HEK293 (cell line): ENCODE measurements around the gene TSBP1.

Experiments used
- CTCF ChIP-seq: fragments of 450-650 bp; formaldehyde crosslinking; IDR thresholded peaks from 2 replicates; pipeline ENCODE4 v1.5.1; 2016; ENCODE audit warnings: missing biosample characterization, missing genetic modification characterization
- REST ChIP-seq: fragments of 450-650 bp; formaldehyde crosslinking; IDR thresholded peaks from 2 replicates; pipeline ENCODE4 v1.5.1; 2016; ENCODE audit warnings: missing biosample characterization, missing genetic modification characterization
- YY1 ChIP-seq: fragments of 450-650 bp; formaldehyde crosslinking; IDR thresholded peaks from 2 replicates; pipeline ENCODE4 v1.5.1; 2018; ENCODE audit warnings: missing biosample characterization, missing genetic modification characterization
- ZBTB20 ChIP-seq: fragments of 450-650 bp; formaldehyde crosslinking; IDR thresholded peaks from 2 replicates; pipeline ENCODE4 v1.5.1; 2016; ENCODE audit warnings: missing biosample characterization, missing genetic modification characterization
- ZNF211 ChIP-seq: fragments of 450-650 bp; formaldehyde crosslinking; IDR thresholded peaks from 2 replicates; pipeline ENCODE4 v1.5.1; 2016; ENCODE audit warnings: low read depth, missing biosample characterization, missing genetic modification characterization
- ZNF24 ChIP-seq: fragments of 450-650 bp; formaldehyde crosslinking; IDR thresholded peaks from 2 replicates; pipeline ENCODE4 v1.5.1; 2016; ENCODE audit warnings: missing biosample characterization, missing genetic modification characterization
- ZNF274 ChIP-seq, 2 experiments: fragments of 200-500 bp in 1 of 2; fragments of 450-650 bp in 1 of 2; sonication (Bioruptor generic) in 1 of 2; formaldehyde crosslinking in 1 of 2; IDR thresholded peaks; 2 replicates each; pipeline versions ENCODE4 v1.5.1 to v1.6.1; 2014 to 2016; ENCODE audit warnings: borderline replicate concordance in 1 of 2, inconsistent platforms in 1 of 2, low read length in 1 of 2, missing biosample characterization in 1 of 2, missing genetic modification characterization in 1 of 2
- ZNF280D ChIP-seq: fragments of 450-650 bp; formaldehyde crosslinking; IDR thresholded peaks from 2 replicates; pipeline ENCODE4 v1.5.1; 2016; ENCODE audit warnings: missing biosample characterization, missing genetic modification characterization
- ZNF302 ChIP-seq: fragments of 450-650 bp; formaldehyde crosslinking; IDR thresholded peaks from 2 replicates; pipeline ENCODE4 v1.5.1; 2016; ENCODE audit warnings: missing biosample characterization, missing genetic modification characterization, low read depth
- ZNF701 ChIP-seq: fragments of 450-650 bp; formaldehyde crosslinking; IDR thresholded peaks from 2 replicates; pipeline ENCODE4 v1.5.1; 2016; ENCODE audit warnings: missing biosample characterization, missing genetic modification characterization
- ZNF704 ChIP-seq: fragments of 450-650 bp; formaldehyde crosslinking; IDR thresholded peaks from 2 replicates; pipeline ENCODE4 v1.5.1; 2016; ENCODE audit warnings: missing biosample characterization, missing genetic modification characterization

- TF ChIP-seq ZNF280D (tag by site-specific recombination) = no peak
- TF ChIP-seq CTCF (tag by site-specific recombination) = no peak
- TF ChIP-seq ZNF274 (IDR thresholded peaks at IDR 0.05; ENCODE audit: low read length) = no peak
- no peak for TF ChIP-seq ZNF274 (tag by site-specific recombination; IDR thresholded peaks at IDR 0.05; ENCODE audit: borderline replicate concordance)
- no peak for TF ChIP-seq YY1
- no peak for TF ChIP-seq ZNF704 (tag by site-specific recombination)
- TF ChIP-seq ZNF302 (tag by site-specific recombination) = no peak
- no peak for TF ChIP-seq ZNF211 (tag by site-specific recombination)
- no peak for TF ChIP-seq ZBTB20 (tag by site-specific recombination)
- TF ChIP-seq ZNF701 = no peak
- TF ChIP-seq REST (tag by site-specific recombination) = no peak
- no peak for TF ChIP-seq ZNF24 (tag by site-specific recombination)
Observed at GRCh38 chr6:32387589-32388340, 16.1 kb upstream of the TSBP1 start.
